Ramos (cell line): Measurements from ENCODE around the gene MVB12B.

ENCODE experiments used
- in situ Hi-C: fragments of 300-500 bp; cut with MboI; formaldehyde crosslinking; loops from one replicate; pipeline ENCODE4 v1.14.3; 2022; ENCODE audit warnings: low sequenced_read_pairs; ENCODE audit not compliant: unreplicated experiment

The MVB12B gene

DNA sequence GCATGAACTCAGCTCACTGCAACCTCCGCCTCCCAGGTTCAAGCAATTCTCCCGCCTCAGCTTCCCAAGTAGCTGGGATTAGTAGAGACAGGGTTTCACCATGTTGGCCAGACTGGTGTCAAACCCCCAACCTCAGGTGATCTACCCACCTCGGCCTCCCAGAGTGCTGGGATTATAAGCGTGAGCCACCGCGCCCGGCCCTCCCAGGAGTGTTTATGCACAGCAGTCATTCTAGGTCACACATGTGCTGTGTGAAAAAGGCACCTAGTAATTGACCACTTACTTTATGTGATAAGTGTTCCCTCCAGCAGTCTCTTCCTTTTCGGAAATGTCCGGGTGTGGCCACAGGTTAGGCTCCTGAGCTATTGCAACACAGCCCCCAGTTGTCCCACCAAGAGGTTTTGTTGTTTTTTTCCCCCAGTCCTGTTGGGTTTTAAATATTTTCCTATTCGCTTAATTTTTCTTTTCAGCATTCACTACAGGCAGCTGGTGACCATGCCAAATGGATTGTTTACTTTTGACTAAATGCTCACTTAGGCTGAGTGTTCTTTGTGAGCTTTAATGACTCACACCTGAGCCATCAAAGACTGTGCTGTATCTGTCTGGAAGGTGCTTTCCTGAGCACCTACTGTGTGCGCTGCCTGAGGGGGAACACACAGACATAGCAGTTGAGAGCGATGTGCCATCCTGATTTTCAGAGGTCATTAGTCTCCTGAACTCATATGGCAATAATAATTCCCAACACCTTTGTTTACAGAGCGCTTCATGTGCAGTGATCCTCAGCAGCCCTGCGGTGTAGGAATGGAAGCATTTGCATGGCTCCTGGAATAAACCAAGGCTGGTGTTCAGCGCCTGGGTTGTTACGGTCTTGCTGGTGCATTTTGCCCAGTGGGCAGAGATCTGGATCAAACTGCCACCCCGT is 94.3 kb downstream of the MVB12B start:
- in situ Hi-C loops: no loop called here

DNA sequence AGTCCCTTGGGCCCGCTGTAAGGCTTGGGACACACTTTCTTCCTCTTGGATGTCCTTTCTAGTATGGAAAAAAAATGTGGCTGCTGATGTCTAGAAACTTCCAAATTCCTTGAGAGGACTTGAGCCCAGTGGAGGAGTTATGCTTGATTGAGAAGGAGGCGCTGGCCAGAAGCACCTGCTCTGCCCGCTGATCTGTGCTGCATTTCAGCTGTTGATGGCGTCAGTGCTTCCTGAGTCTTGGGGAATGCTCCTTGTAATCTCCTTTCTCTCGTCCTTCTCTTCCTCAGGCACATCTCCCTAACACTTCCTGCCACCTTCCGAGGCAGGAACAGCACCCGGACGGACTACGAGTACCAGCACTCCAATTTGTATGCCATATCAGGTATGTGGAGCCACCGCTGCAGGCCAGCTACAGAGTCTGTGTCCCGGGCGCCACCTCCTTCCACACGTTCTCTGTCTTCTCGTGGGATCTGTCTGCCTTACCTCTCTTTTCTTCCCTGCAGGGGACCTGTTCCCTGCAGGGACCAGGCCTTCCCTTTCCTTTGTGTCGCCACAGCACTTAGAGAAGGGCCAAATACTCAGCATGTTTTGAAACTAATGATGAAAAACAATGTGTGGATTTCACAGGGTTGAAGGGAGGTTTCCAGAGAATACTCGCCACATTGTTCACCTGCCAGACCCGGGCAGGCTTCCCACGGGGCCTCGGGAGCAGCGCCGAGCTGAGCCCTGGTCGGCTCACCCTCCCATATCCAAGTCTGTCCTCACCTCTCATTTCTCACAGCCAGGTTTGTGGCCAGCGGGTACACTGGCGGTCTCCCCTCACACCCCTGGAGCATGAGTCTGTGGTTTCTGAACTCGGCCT is 95.2 kb downstream of the MVB12B start:
- in situ Hi-C loops: no loop called here

DNA sequence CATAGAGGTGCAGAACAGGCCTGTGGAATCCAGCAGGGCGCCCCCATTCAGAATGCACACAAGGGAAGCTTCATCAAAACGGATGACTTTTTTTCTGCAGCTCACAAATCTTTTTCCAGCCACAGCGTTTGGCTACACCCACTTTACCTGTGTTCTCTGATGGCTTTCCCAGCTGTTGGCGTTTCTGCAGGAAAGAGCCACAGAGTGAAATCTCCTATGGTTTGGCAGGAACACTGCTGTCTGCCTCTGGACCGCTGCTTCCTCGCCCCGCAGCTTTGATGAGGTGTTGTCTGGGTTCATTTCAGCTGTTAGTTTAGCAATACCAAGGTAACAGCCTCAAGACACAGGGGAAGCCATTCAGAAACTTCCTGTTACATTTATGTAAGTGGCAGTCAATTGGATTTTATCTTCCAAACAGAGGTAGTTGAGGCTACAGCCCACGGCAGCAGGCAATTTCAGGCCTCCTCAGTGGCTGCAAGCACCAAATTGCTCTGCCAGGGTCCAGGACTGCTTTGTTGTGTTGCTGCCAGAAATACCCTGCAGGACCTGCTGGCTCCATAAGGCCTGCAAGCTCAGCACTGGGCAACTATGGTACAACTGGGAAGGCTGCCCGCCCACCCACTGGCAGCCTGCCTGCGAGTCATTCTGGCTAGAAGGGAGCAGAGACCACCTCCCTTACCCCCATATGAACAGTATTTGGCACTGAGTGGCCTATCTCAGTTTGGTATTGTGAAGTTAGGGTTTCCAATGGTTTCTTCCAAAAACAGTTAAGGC is 96.7 kb downstream of the MVB12B start:
- in situ Hi-C loops: no loop called here

DNA sequence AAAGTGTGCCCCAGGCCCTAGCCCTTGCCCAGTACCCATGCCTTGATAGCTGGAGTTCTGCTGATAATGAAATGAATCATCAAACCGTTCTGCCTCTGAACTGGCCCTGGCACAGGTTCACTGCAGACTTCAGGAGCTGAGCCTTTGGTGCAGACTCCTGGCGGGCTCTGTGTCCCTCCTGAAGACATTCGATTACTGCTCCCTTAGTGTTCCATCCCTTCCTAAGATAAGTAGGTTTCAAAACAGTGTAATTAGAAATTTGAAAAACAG is 97.2 kb downstream of the MVB12B start:
- in situ Hi-C loops: no loop called here

DNA sequence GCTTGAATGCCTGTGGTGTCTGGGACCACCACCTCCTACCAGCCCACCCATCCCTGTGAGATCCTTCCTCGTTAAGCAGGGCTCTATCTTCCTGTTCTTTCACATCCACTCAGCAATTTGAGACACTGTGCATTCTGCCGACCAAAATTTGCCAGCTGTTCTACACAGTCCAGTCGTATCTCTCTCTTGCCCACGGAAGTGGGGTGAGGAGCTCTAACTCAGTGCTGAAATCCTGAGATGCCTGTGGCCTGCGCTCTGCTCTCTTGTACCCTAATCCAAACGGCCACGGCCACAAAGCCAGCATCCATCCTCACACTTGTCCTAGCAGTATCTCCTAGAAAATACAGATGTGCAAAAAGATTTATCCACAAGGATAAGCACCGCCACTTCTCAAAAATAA is 97.9 kb downstream of the MVB12B start:
- in situ Hi-C loops: no loop called here

DNA sequence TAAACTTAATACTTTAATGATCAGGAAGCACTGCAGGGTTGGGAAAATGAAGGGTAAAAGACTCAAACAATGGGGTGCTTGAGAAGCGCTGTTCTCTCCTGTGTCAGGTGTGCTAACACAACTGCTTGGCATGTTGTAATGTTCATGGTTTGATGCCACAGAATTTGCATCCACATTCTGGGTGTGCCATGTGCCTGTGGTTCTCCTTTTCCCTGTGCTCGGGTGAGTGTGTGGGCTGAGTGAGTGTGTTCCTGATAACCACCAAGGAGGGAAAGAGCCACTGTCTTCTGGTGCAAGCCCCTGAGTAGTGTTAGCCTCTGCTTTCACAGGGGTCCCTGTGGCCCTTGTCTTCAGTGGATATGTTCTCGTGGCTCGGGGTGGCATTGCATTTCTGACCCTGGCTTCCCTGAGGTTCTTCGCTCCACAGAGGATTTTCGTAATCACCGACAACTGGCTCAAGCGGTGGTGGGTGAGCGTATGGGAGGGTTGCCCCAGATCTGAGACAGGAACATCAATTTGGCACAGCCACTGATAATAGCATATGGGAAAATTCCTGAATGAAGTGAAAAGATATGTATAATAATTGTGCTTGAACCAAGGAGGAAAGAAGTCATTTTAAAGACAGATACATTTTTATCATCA is 102.0 kb downstream of the MVB12B start:
- in situ Hi-C loops: no loop called here

DNA sequence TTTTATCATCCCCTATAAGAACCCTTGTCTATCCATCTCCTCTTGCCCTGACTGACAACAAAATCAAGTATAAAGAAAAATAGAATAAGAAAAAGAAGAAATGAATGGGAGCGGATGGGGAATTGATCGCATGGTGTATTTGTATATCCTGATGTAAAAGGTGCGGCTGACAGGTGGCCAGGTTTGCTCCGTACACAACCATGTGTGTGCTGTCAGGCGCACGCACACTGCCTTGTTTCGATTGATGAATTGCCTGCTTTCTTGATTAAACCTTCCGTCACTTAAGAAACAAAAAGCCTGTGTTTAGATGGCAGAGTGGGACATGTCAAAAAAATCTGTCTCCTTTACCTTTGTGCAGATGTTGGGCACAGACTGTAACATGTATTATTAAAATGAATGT is 102.6 kb downstream of the MVB12B start:
- in situ Hi-C loops: no loop called here

DNA sequence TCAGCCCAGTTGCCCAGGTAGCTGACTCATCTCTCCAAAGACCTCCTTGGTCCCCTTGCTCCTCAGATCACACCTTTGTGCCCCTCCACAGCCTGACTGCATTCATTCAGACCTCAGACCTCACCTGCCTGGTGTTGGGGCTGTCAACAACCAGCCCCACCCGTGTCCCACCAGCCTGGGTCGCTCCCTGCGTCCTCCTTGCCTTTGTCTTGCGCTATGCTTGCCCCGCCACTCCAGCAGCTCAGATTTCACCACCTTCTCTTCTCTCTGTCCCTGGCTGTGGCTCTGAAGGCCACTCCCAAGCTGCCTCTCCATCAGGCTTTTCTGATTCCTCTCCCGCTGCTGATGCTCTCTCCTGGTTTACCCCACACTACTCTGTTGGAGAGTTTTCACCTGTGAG is 103.5 kb downstream of the MVB12B start:
- in situ Hi-C loops: no loop called here

DNA sequence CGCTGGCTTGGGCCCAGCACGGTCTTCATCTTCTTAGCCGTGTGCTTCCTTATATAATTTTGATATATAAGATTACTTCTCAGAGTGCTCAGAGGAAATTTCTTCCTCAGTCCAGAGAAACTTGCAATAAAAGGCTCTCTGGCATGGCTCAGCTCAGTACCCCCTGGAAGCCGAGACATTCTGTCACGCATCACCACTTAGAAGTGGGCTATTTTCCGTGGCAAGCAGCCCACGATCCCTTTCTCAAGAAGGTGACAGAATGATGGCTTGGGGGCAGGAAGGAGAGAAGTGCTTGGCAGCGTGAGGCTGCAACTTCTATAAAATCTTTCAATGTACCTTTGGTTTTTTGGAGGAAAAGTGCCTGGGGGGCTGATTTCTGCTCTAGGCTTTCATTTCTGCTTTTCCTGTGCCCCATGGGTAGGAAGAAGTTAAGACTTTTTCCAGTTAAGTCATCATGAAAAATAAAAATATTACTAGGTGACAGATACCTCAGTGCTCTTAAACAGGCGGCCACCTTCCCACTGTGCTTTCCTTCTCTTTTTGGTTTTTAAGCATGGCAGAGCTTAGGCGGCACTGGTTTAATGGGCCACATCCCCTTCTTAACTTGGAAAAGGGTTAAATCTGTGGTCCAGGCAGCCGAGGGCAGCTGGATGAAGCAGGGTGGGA is 104.6 kb downstream of the MVB12B start:
- in situ Hi-C loops: no loop called here

DNA sequence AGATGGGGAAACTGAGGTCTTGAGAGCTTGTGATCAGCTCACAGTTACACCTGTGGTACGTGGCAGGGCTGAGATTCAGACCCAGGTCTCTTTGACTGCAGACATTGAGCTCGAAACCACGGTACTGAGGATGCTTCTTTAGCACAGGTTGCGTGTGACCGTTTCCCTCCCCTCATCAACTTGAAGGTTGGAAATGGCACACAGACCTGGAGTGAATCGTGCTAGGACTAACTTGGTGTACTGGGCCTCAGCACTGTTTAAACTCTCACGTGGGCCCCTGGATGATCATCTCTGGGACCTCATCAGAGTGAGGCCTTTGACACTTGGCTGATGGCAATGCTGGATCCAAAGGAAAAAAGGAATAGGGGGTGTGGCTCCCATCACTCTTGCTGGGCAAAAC is 106.0 kb downstream of the MVB12B start:
- in situ Hi-C loops: no loop called here

DNA sequence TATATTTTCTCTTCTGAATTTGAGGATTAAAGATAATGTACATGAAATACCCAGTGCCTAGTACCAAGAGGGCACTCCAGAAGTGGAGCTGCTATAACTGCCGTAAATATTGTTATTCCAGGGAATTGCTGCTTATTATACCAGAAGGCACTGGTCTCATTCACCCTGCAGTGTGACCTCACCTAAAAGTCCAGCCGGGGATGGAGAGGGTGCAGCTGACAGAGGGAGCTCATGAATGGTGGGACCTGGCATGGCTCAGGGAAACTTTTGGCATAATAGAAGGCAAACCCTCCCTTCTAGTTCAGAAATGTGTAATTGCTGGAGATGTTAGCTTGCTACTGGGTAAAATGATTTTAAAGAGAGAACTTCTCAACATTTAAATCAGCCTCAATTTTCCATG is 108.5 kb downstream of the MVB12B start:
- in situ Hi-C loops: no loop called here

DNA sequence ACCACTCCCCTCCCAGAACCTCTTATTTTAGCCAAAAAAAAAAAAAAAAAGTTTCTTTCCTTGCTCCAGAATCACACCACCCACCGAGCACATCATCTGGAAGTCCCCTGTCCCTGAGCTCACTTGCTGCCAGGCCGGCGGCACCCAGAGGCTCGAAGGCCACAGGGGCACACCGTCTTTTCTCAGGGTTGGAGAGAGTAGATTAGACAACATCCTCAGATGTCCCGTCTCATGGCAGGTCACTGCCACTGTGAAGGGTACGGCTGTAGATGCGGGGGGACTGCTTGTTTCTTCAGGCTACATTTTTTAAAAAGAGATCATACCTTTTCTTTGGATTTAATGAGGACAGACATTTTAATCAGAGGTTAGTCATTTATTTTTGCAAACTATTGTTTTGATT is 109.0 kb downstream of the MVB12B start:
- in situ Hi-C loops: no loop called here

DNA sequence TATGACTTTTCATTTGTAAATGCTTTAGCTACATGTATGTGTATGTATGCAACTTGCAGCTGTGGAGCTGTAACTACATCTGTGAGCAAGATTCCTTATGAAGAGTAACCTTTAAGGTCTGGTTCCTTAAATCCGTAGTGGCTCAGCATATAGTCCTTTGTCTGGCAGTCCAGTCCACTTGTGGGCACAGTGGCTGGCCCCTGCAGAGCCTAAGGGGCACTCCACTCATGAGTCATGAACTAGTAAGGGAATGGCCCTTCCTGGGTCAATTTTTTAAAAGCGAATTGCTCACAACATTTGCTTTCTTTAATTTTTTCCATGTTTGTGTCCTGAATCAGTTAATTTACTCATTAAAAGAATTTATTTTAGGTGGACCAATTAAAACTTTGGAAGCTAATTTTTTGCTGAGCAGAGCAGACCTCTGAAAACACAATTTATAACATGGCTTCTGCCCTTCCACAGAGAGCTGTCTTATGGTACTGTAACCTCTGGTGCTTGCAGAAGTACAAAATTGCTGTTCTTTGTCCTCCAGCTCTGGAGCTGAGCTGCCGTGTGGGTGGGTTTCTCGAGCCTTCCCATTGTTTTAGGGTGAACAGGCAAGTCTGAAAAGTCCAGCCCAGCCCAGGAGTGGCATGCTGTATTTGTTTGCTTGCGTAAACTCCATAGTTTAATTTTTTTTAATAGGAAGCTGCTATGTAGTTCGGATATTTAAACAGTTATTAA is 110.1 kb downstream of the MVB12B start:
- in situ Hi-C loops: no loop called here

DNA sequence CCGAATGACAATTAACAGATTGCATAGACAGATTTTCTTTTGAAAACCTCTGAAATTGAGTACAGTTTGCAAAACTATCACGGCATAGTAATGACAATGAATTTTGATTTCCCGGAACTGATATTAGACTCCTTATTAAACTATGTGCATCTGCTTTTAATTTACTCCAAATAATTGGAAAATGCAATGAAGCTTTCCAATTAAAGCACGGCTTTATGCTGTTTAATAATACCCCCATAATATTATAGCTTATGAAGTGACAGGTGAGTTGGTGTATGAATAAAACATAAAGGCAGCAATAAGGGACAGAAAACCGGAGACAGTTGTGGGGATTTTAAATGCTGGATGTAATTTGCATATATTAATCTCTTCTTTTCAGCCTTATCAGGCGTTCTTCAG is 110.6 kb downstream of the MVB12B start:
- in situ Hi-C loops: no loop called here

DNA sequence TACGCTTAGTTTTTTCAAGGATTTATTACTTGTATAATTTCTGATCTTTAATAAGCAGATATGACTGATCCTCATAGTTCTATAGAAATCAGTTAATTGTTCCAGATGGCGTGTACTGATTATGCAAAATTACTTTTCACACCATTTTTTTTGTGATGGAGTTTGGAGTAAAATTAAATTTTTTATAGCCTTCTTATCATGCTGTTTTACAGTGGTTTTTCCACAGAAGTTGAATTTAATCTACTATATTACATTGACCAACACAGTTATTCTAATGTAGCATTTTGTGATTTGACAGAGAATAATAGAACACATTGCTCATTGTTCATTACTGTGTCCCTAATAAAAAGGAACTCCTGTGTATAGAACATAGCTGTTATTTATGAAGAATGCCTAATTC is 111.1 kb downstream of the MVB12B start:
- in situ Hi-C loops: no loop called here

DNA sequence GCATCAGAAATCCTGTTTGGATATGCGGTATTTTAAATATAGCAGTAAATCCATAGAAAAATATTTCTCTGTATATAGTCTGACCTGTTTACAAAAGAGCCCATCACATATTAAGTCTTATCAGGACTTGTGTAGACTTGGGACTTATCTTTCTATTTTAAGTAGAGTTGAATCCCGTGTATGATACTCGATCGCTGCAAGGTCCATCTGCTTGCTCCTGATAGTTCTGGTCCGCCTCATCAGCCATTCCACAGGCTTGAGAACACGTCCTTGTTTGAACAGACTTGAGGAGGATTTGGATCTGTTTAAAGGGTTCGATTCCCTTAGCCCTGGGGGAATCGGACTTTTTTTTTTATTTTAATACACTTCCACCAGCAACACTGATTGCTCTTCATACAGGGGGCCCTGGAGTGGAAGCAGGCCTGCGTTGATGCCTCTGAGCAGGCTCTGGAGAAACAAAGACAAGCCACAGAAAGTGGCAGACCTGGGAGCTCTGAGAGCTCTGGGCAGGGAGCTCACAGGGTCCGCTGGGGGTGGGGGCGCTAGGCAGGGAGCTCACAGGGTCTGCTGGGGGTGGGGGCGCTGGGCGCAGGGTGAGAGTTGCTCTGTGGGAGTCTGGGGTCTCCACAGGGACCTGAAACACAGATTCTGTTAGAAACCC is 112.2 kb downstream of the MVB12B start:
- in situ Hi-C loops: no loop called here

DNA sequence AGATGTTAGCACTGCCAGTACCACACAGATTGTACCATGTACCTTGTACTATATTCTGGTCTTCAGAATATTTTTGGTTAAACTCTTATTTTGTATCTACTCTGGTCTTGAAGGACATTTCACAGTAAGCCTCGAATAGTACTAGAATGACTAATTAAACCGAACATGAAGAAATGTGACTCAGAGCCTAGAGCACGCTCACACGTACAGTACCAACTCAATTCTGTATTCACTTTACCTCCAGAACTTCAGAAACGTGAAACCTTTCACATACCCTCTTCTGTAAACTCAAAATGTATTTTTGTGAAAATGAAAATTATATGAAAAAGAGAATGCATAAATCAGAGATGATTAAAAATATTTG is 112.8 kb downstream of the MVB12B start:
- in situ Hi-C loops: no loop called here

DNA sequence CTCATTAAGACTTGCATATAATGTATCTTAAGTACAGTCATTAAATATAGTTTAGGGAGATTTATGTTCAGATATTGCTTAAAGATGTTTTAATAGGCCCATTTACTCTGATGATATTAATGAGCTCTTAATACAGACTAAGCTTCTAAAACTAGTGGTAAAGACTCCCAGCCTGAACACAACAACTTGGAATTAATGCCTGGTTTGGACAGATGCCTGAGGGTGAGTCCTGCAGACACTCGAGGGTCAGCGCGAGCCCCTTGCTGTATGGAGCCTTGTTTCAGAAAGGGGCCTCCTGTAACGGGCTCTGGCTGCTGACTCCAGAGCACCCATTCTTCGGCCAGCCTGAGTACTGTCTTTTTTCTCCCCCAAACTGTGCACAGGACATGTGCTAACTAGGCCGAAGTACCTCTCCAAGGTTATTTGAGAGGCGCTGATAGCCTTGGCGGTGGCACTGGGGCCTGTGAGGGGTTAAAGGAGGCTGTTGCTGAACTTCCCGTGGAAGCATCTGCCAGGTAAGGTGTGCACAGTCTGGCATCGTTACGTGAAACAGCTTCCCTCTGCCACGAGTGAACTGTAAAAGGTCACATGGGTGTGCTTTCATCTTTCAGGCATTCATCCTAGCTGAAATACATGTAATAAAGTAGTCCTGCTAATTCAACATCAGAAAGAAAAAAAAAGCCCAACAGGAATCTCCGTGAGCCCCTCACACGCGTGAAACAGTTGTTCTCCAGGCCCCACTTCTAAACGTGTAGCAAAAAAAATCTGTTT is 113.4 kb downstream of the MVB12B start:
- in situ Hi-C loops: no loop called here
